Endodermal cell (in vitro differentiated cells): ENCODE data around the gene MICALL2. TPM values are rescaled to one million over a fixed set of nuclear protein-coding genes. Genes with fewer than 3 reads are reported as not detected.

Experiments
- DNase-seq: peaks from one replicate; pipeline ENCODE4 v3.0.0-alpha.2; 2017
- H3K27ac ChIP-seq: 2 replicates; pipeline ENCODE4 v1.5.1; 2013; ENCODE audit warnings: mild to moderate bottlenecking, low read depth, low read length, moderate library complexity
- H3K27me3 ChIP-seq: 2 replicates; pipeline ENCODE4 v1.6.1; 2013; ENCODE audit warnings: mild to moderate bottlenecking, low read length, moderate library complexity; ENCODE audit not compliant: insufficient read depth, control insufficient read depth, poor library complexity, severe bottlenecking
- H3K36me3 ChIP-seq: 2 replicates; pipeline ENCODE4 v1.7.0; 2013; ENCODE audit warnings: mild to moderate bottlenecking, low read length, moderate library complexity; ENCODE audit not compliant: control insufficient read depth, insufficient read depth
- H3K4me1 ChIP-seq: one replicate; pipeline ENCODE4 v1.7.0; 2013; ENCODE audit warnings: low read length; ENCODE audit not compliant: control insufficient read depth, insufficient read depth
- H3K4me3 ChIP-seq: 2 replicates; pipeline ENCODE4 v1.5.1; 2013; ENCODE audit warnings: mild to moderate bottlenecking, low read length, moderate library complexity
- H3K9ac ChIP-seq: 2 replicates; pipeline ENCODE4 v1.6.1; 2013; ENCODE audit warnings: mild to moderate bottlenecking, low read length, moderate library complexity; ENCODE audit not compliant: poor library complexity, severe bottlenecking; ENCODE audit errors: extremely low read depth
- H3K9me3 ChIP-seq: 2 replicates; pipeline ENCODE4 v1.6.1; 2013; ENCODE audit warnings: mild to moderate bottlenecking, low read length, moderate library complexity; ENCODE audit not compliant: control insufficient read depth
- H3K27ac Mint-ChIP-seq: 2 replicates; pipeline ENCODE4 v1.8.0; 2020; ENCODE audit warnings: mixed read lengths
- H3K27me3 Mint-ChIP-seq: 2 replicates; pipeline ENCODE4 v1.8.0; 2021; ENCODE audit warnings: mild to moderate bottlenecking, mixed read lengths; ENCODE audit not compliant: insufficient read depth
- H3K36me3 Mint-ChIP-seq: 2 replicates; pipeline ENCODE4 v1.8.0; 2020; ENCODE audit warnings: low read depth, mixed read lengths
- H3K4me1 Mint-ChIP-seq: 2 replicates; pipeline ENCODE4 v1.8.0; 2020; ENCODE audit warnings: mixed read lengths
- H3K4me3 Mint-ChIP-seq: 2 replicates; pipeline ENCODE4 v1.8.0; 2020; ENCODE audit warnings: mild to moderate bottlenecking, moderate library complexity, mixed read lengths
- H3K9me3 Mint-ChIP-seq: 2 replicates; pipeline ENCODE4 v1.8.0; 2020; ENCODE audit warnings: mild to moderate bottlenecking, mixed read lengths
- CTCF ChIP-seq: fragments of 200-600 bp; sonication (generic); conservative IDR thresholded peaks from 2 replicates; pipeline ENCODE4 v1.5.0; 2021; ENCODE audit warnings: antibody characterized with exemption, mild to moderate bottlenecking
- WGBS, 2 experiments: methylation state at CpG; one replicate each; pipeline versions ENCODE4 v1.1.5 to v1.1.7; 2013; ENCODE audit warnings: missing lambda C conversion rate in 2 of 2, mixed read lengths in 1 of 2; ENCODE audit not compliant: insufficient coverage in 1 of 2, insufficient read length in 1 of 2; 5-methylcytosine and 5-hydroxymethylcytosine counted together
- total RNA-seq, 2 donors: library from RNA; stranded (reverse); fragmentation: NEBNext Ultra II Directional in 1 of 2; extraction: Animal tissue kit (Norgen Biotek cat#: 25700) in 1 of 2; gene quantifications; 2 replicates in 1 of 2; 3 replicates in 1 of 2; pipeline ENCODE4 v1.2.1, GENCODE V29; 2021

MICALL2 gene
- total RNA-seq, 2 donors from 2014 or later = 19.4 to 24.8 TPM

GRCh38 chr7:1492221-1492620 lies 33.0 kb upstream of the MICALL2 start:
- Mint-ChIP-seq H3K4me3 (no peak overlapping the region), H3K27me3 (no peaks in the 10 kb centered on the region), H3K9me3 (no peaks in the 10 kb centered on the region), H3K4me1 (no peaks in the 10 kb centered on the region), H3K27ac (no peak overlapping the region), H3K36me3 (peaks cover 44% of the 10 kb centered on the region)
- DNase-seq = no peak
- Histone ChIP-seq H3K36me3 (peaks cover 33% of the 10 kb centered on the region), H3K4me3 (no peak overlapping the region), H3K27me3 (no peaks in the 10 kb centered on the region), H3K4me1 (no peaks in the 10 kb centered on the region), H3K27ac (no peak overlapping the region), H3K9ac (no peak overlapping the region), H3K9me3 (no peaks in the 10 kb centered on the region)
- WGBS, 2 experiments = 94 to 96% methylated on average over 10 of the region's 10 CpGs
- no peak for TF ChIP-seq CTCF

DNA sequence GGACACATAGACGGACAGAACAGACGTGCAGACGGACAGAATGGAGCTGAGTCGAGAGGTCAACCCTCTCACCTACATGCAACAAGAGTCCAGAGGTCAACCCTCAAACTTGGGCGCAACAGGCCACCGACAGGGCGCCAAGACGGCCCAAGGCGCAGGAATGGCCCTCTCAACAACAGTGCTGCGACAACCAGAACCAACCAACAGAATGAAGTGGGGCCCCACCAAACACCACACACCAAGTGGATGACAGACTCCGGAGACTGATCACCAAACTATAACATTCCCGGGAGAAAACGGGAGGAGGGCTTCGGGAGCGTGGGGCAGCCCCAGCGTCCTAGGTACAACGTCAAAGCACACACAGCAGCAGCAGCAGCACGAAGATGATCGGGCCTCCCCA lies 31.6 kb upstream of the MICALL2 start:
- DNase-seq = no peak
- Mint-ChIP-seq H3K27ac (no peak overlapping the region), H3K9me3 (no peaks in the 10 kb centered on the region), H3K4me1 (no peaks in the 10 kb centered on the region), H3K4me3 (no peak overlapping the region), H3K36me3 (peaks cover 44% of the 10 kb centered on the region), H3K27me3 (no peaks in the 10 kb centered on the region)
- peaks cover 33% of the 10 kb centered on the region for H3K36me3 ChIP-seq
- no peak overlapping the region for H3K4me3 ChIP-seq
- no peak overlapping the region for H3K9ac ChIP-seq
- H3K9me3 ChIP-seq = no peaks in the 10 kb centered on the region
- no peak overlapping the region for H3K27ac ChIP-seq
- H3K4me1 ChIP-seq = no peaks in the 10 kb centered on the region
- TF ChIP-seq CTCF = no peak
- no peaks in the 10 kb centered on the region for H3K27me3 ChIP-seq
- 93% methylated on average over 17 to 19 of the region's 19 CpGs for WGBS, 2 experiments

- Mint-ChIP-seq H3K27ac (no peak overlapping the region), H3K9me3 (no peaks in the 10 kb centered on the region), H3K4me1 (no peaks in the 10 kb centered on the region), H3K36me3 (peaks cover 49% of the 10 kb centered on the region), H3K27me3 (no peaks in the 10 kb centered on the region), H3K4me3 (no peak overlapping the region)
- no peak overlapping the region for H3K4me3 ChIP-seq
- no peak for TF ChIP-seq CTCF
- H3K27me3 ChIP-seq = no peaks in the 10 kb centered on the region
- WGBS, 2 experiments = 94 to 95% methylated on average over 11 to 18 of the region's 18 CpGs
- DNase-seq = no peak
- no peaks in the 10 kb centered on the region for H3K4me1 ChIP-seq
- H3K36me3 ChIP-seq = peaks cover 33% of the 10 kb centered on the region
- H3K9ac ChIP-seq = no peak overlapping the region
- H3K27ac ChIP-seq = no peak overlapping the region
- no peaks in the 10 kb centered on the region for H3K9me3 ChIP-seq
Observed at GRCh38 chr7:1489336-1489735, 30.1 kb upstream of the MICALL2 start.
